ENCODE measurements around the gene HOXA5. TPM values are rescaled to one million over a fixed set of nuclear protein-coding genes. Genes with fewer than 3 reads are reported as not detected.
A peak's percentile ranks its signal among the peaks of the same experiment; 100 is the strongest.

The HOXA5 gene
- total and polyA plus RNA-seq, 2 donors (not counting 1 experiment from before 2014, with no cell fraction given), result 18.3 to 35.6 TPM

DNA sequence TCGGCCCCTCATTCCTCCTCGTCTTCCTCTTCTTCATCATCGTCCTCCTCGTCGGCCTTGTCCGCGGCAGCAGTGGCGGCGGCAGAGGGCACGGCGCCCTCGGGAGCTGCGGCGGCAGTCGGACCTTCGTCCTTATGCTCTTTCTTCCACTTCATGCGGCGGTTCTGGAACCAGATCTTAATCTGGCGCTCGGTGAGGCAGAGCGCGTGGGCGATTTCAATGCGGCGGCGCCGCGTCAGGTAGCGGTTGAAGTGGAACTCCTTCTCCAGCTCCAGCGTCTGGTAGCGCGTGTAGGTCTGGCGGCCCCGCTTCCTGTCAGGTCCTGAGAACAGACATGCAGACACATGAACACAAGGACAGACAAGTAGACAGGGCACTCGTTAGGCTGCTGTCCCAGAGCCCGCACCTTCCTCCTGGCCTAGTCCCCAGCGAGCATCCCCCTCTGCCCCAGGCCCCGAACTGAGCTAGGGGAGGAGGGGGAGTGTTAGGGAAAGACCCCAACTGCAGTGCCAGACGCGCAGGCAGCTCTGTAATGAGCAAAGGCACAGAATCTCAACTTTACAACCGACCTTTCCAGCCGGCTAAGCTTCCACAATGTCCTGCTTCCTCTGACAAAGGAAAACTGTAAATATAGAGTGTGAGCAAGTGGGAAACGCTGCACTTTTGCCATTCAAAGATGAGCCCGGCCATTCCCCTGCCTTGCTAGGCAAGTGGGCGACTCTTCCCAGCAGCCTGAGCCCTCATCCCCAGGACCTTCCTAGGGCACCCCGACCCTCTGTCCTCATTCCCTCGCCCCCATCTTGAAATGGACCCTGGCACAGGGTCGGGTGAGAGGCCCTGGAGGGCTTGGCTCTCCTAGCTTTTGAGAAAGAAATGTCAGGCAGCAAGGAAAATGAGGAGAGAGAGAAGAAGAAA, 11.7 kb upstream of the HOXA5 start:
- no peak overlapping the region for H3K27ac ChIP-seq (ENCODE audit: insufficient read depth, low read length)
- H3K36me3 ChIP-seq (ENCODE audit: control insufficient read depth, insufficient read depth, low read length), result no peaks in the 10 kb centered on the region
- DNase-seq (ENCODE audit: low read depth in 2 of 2), result no peak
- peak overlapping the region; percentile 85 for H3K4me2 ChIP-seq (ENCODE audit: extremely low read depth, insufficient read depth, low read length)
- no peak for TF ChIP-seq EZH2 (IDR thresholded peaks at IDR 0.05; ENCODE audit: low read length, missing control alignments)
- no peak for TF ChIP-seq CTCF (conservative IDR thresholded peaks at IDR 0.05 in 1 of 2, IDR thresholded peaks at IDR 0.05 in 1 of 2; ENCODE audit: low read depth in 1 of 2, low read length in 2 of 2)
- no peak overlapping the region for H3K9ac ChIP-seq (ENCODE audit: insufficient read depth, low read length)
- peak overlapping the region; percentile 33 to 86 (median 73) for H3K4me3 ChIP-seq (replicated peaks in 1 of 4; ENCODE audit: control extremely low read depth in 1 of 4, insufficient read depth in 1 of 4, low read depth in 3 of 4, low read length in 4 of 4)
- no peaks in the 10 kb centered on the region for H3K9me3 ChIP-seq (ENCODE audit: control insufficient read depth, insufficient read depth, low read depth, low read length)
- peaks cover 16% of the 10 kb centered on the region for H3K79me2 ChIP-seq (ENCODE audit: control insufficient read depth, insufficient read depth, low read length)
- H3K4me1 ChIP-seq (ENCODE audit: control insufficient read depth, extremely low read depth, insufficient read depth, low read length), result peaks cover 4% of the 10 kb centered on the region
- H4K20me1 ChIP-seq (ENCODE audit: control insufficient read depth, extremely low read depth, insufficient read depth, low read length), result no peaks in the 10 kb centered on the region
- H2AFZ ChIP-seq (ENCODE audit: low read length), result peak overlapping the region; percentile 90
- H3K27me3 ChIP-seq (ENCODE audit: control insufficient read depth, insufficient read depth, low read length), result no peaks in the 10 kb centered on the region

DNA sequence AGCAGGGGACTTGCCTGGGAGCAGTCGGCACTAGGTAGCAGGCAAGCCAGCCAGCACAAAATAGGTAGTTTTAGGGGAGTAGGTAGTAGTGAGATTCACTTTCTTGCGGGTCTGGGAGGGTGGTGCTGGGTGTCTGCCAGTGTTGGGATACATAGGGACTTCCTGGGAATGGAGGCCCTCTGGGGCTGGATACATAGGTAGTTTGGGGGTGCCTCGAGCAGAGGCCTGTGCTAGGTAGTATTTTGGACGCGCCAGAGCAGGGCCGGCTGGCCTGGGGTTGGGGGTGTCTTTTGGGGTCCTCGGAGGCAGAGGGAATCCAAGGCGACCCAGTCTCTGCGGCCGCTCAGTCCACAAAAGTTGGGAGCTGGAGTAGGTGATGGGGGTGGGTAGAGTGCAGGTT, 10.9 kb upstream of the HOXA5 start:
- H3K9me3 ChIP-seq (ENCODE audit: control insufficient read depth, insufficient read depth, low read depth, low read length), result no peaks in the 10 kb centered on the region
- H3K9ac ChIP-seq (ENCODE audit: insufficient read depth, low read length), result no peak overlapping the region
- peaks cover 22% of the 10 kb centered on the region for H3K79me2 ChIP-seq (ENCODE audit: control insufficient read depth, insufficient read depth, low read length)
- H3K36me3 ChIP-seq (ENCODE audit: control insufficient read depth, insufficient read depth, low read length), result no peaks in the 10 kb centered on the region
- H3K4me3 ChIP-seq (replicated peaks in 1 of 4; ENCODE audit: control extremely low read depth in 1 of 4, insufficient read depth in 1 of 4, low read depth in 3 of 4, low read length in 4 of 4), result no peak overlapping the region
- peaks cover 4% of the 10 kb centered on the region for H3K4me1 ChIP-seq (ENCODE audit: control insufficient read depth, extremely low read depth, insufficient read depth, low read length)
- no peak overlapping the region for H2AFZ ChIP-seq (ENCODE audit: low read length)
- no peak for DNase-seq (ENCODE audit: low read depth in 2 of 2)
- H4K20me1 ChIP-seq (ENCODE audit: control insufficient read depth, extremely low read depth, insufficient read depth, low read length), result no peaks in the 10 kb centered on the region
- TF ChIP-seq CTCF (conservative IDR thresholded peaks at IDR 0.05 in 1 of 2, IDR thresholded peaks at IDR 0.05 in 1 of 2; ENCODE audit: low read depth in 1 of 2, low read length in 2 of 2) (no peak), EZH2 (IDR thresholded peaks at IDR 0.05; ENCODE audit: low read length, missing control alignments) (no peak)
- no peaks in the 10 kb centered on the region for H3K27me3 ChIP-seq (ENCODE audit: control insufficient read depth, insufficient read depth, low read length)
- H3K4me2 ChIP-seq (ENCODE audit: extremely low read depth, insufficient read depth, low read length), result no peak overlapping the region
- no peak overlapping the region for H3K27ac ChIP-seq (ENCODE audit: insufficient read depth, low read length)

DNA sequence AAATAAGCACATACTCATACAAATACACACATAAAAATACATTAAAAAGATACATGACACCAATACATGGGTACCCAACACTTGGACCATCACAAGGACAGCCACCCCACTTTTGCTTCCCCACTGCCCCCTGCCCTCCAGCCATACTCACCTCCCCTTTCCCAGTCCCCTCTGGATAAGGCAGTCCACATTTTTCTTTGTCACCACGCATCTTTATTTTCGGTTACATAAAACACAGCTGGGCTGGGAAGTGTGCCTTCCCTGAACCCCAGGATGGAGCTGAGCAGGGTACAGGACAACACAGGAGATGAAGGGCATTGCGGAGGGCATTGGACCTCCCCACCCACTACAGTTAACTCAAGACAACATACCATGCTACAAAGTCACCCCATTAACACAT, 10.0 kb upstream of the HOXA5 start:
- H3K27me3 ChIP-seq (ENCODE audit: control insufficient read depth, insufficient read depth, low read length), result no peaks in the 10 kb centered on the region
- no peak overlapping the region for H3K4me3 ChIP-seq (replicated peaks in 1 of 4; ENCODE audit: control extremely low read depth in 1 of 4, insufficient read depth in 1 of 4, low read depth in 3 of 4, low read length in 4 of 4)

More for the DNA sequence above, 10.0 kb upstream of the HOXA5 start:
- H2AFZ ChIP-seq (ENCODE audit: low read length), result no peak overlapping the region
- TF ChIP-seq CTCF (conservative IDR thresholded peaks at IDR 0.05 in 1 of 2, IDR thresholded peaks at IDR 0.05 in 1 of 2; ENCODE audit: low read depth in 1 of 2, low read length in 2 of 2), result no peak
- TF ChIP-seq EZH2 (IDR thresholded peaks at IDR 0.05; ENCODE audit: low read length, missing control alignments), result no peak
- no peaks in the 10 kb centered on the region for H4K20me1 ChIP-seq (ENCODE audit: control insufficient read depth, extremely low read depth, insufficient read depth, low read length)
- H3K4me2 ChIP-seq (ENCODE audit: extremely low read depth, insufficient read depth, low read length), result no peak overlapping the region
- no peak for DNase-seq (ENCODE audit: low read depth in 2 of 2)
- H3K4me1 ChIP-seq (ENCODE audit: control insufficient read depth, extremely low read depth, insufficient read depth, low read length), result peaks cover 9% of the 10 kb centered on the region
- H3K9me3 ChIP-seq (ENCODE audit: control insufficient read depth, insufficient read depth, low read depth, low read length), result no peaks in the 10 kb centered on the region
- no peaks in the 10 kb centered on the region for H3K36me3 ChIP-seq (ENCODE audit: control insufficient read depth, insufficient read depth, low read length)
- H3K27ac ChIP-seq (ENCODE audit: insufficient read depth, low read length), result no peak overlapping the region
- no peak overlapping the region for H3K9ac ChIP-seq (ENCODE audit: insufficient read depth, low read length)
- peaks cover 31% of the 10 kb centered on the region for H3K79me2 ChIP-seq (ENCODE audit: control insufficient read depth, insufficient read depth, low read length)

All from fibroblast of lung (primary cell).